Measurements from ENCODE around the gene TTC28.

GRCh38 chr22:27947448-27947847, 732.2 kb downstream of the TTC28 start:
- TF ChIP-seq EZH2 (IDR thresholded peaks at IDR 0.05; ENCODE audit: borderline replicate concordance, low read depth, low read length, severe bottlenecking) (no peak), CTCF (IDR thresholded peaks at IDR 0.05; ENCODE audit: extremely low read depth in 1 of 2, insufficient read depth in 1 of 2, low read depth in 1 of 2, low read length in 2 of 2) (no peak), MAX (IDR thresholded peaks at IDR 0.05; ENCODE audit: insufficient read depth, insufficient read length) (no peak), JUN (IDR thresholded peaks at IDR 0.05; ENCODE audit: borderline replicate concordance, insufficient read depth, insufficient read length, low read depth) (no peak), POLR2AphosphoS5 (IDR thresholded peaks at IDR 0.05; ENCODE audit: insufficient read depth, low read depth, low read length) (no peak), FOS (IDR thresholded peaks at IDR 0.05; ENCODE audit: borderline replicate concordance, insufficient read depth, low read length) (no peak), POLR2A (IDR thresholded peaks at IDR 0.05; ENCODE audit: low read depth, low read length) (no peak)

All from endothelial cell of umbilical vein (primary cell).